HG03520 (cell line): ENCODE measurements around the gene KIFC3.
"Not testable (repeated sequence)": the region's sequence is repeated elsewhere in the genome, so short reads cannot be mapped to it uniquely, and the experiment has no call there.

ENCODE experiments used
- ATAC-seq: cut with Tn5 transposase; IDR thresholded peaks from one replicate; pipeline ENCODE4 v1.9.1; 2021; ENCODE audit warnings: mild to moderate bottlenecking, moderate library complexity; ENCODE audit not compliant: unreplicated experiment

Gene KIFC3

GRCh38 chr16:57727610-57728009 is 74.7 kb downstream of the KIFC3 start:
- ATAC-seq: no peak

- no peak for ATAC-seq
Measured at GRCh38 chr16:57726433-57726947, 75.8 kb downstream of the KIFC3 start.

GRCh38 chr16:57725976-57726375 is 76.3 kb downstream of the KIFC3 start:
- no peak for ATAC-seq

GRCh38 chr16:57725554-57725953 is 76.7 kb downstream of the KIFC3 start:
- ATAC-seq: no peak

- ATAC-seq: no peak
Measured at GRCh38 chr16:57725151-57725550, 77.1 kb downstream of the KIFC3 start.

- no peak for ATAC-seq
Measured at GRCh38 chr16:57724531-57724930, 77.8 kb downstream of the KIFC3 start.

GRCh38 chr16:57723170-57723569 is 79.1 kb downstream of the KIFC3 start:
- no peak for ATAC-seq

GRCh38 chr16:57722651-57723050 is 79.6 kb downstream of the KIFC3 start:
- no peak for ATAC-seq

GRCh38 chr16:57722210-57722499 is 80.1 kb downstream of the KIFC3 start:
- ATAC-seq: no peak

GRCh38 chr16:57721356-57722209 is 80.7 kb downstream of the KIFC3 start:
- no peak for ATAC-seq

GRCh38 chr16:57720142-57720575 is 82.1 kb downstream of the KIFC3 start:
- no peak for ATAC-seq

GRCh38 chr16:57714047-57714446 is 88.2 kb downstream of the KIFC3 start:
- no peak for ATAC-seq

- no peak for ATAC-seq
Measured at GRCh38 chr16:57713596-57713995, 88.7 kb downstream of the KIFC3 start.

GRCh38 chr16:57712569-57712968 is 89.7 kb downstream of the KIFC3 start:
- ATAC-seq: not testable (repeated sequence)

- ATAC-seq: no peak
Measured at GRCh38 chr16:57711993-57712392, 90.3 kb downstream of the KIFC3 start.

GRCh38 chr16:57711346-57711745 is 90.9 kb downstream of the KIFC3 start:
- ATAC-seq: no peak

GRCh38 chr16:57709663-57710062 is 92.6 kb downstream of the KIFC3 start:
- ATAC-seq: no peak
